ACC112 (cell line): ENCODE data around the gene NPC2.

Experiments used
- H2AFZ ChIP-seq: fragments of 200-600 bp; sonication (generic); one replicate; pipeline ENCODE4 v1.6.0; 2017; ENCODE audit warnings: antibody characterized with exemption, low read length; ENCODE audit not compliant: unreplicated experiment
- H3K27ac ChIP-seq: fragments of 200-600 bp; sonication (generic); 2 replicates; pipeline ENCODE4 v1.5.1; 2014; ENCODE audit warnings: low read depth, mild to moderate bottlenecking, antibody characterized with exemption, low read length, moderate library complexity
- H3K27me3 ChIP-seq: fragments of 200-600 bp; sonication (generic); 2 replicates; pipeline ENCODE4 v1.6.1; 2014; ENCODE audit warnings: mild to moderate bottlenecking, antibody characterized with exemption, low read length, moderate library complexity, mixed read lengths; ENCODE audit not compliant: insufficient read depth
- H3K36me3 ChIP-seq: fragments of 200-600 bp; sonication (generic); 2 replicates; pipeline ENCODE4 v1.6.1; 2016; ENCODE audit warnings: mild to moderate bottlenecking, antibody characterized with exemption, low read length, moderate library complexity, mixed read lengths; ENCODE audit not compliant: insufficient read depth
- H3K4me1 ChIP-seq: fragments of 200-600 bp; sonication (generic); one replicate; pipeline ENCODE4 v1.6.1; 2016; ENCODE audit warnings: low read length, mixed read lengths; ENCODE audit not compliant: insufficient read depth, unreplicated experiment, control insufficient read depth
- H3K4me3 ChIP-seq: fragments of 200-600 bp; sonication (generic); 2 replicates; pipeline ENCODE4 v1.5.1; 2014; ENCODE audit warnings: mild to moderate bottlenecking, low read depth, low read length
- H3K79me2 ChIP-seq: fragments of 200-600 bp; sonication (generic); one replicate; pipeline ENCODE4 v1.6.0; 2016; ENCODE audit warnings: low read length; ENCODE audit not compliant: control insufficient read depth, unreplicated experiment, insufficient read depth

NPC2 gene

GRCh38 chr14:74469548-74470518 is 23.3 kb downstream of the NPC2 start:
- Histone ChIP-seq H3K27ac (no peak overlapping the region), H3K4me1 (no peaks in the 10 kb centered on the region), H3K36me3 (peaks cover 6% of the 10 kb centered on the region; the same call in 1 of the 2 replicates), H3K79me2 (no peaks in the 10 kb centered on the region), H2AFZ (no peak overlapping the region), H3K4me3 (no peak overlapping the region), H3K27me3 (peaks cover 20% of the 10 kb centered on the region; the same call in 1 of the 2 replicates)

GRCh38 chr14:74468513-74468912 is 24.6 kb downstream of the NPC2 start:
- Histone ChIP-seq H3K27me3 (peaks cover 34% of the 10 kb centered on the region), H3K79me2 (no peaks in the 10 kb centered on the region), H3K27ac (no peak overlapping the region), H3K4me1 (no peaks in the 10 kb centered on the region), H2AFZ (no peak overlapping the region), H3K36me3 (peaks cover 2% of the 10 kb centered on the region; the same call in 1 of the 2 replicates), H3K4me3 (no peak overlapping the region)

GRCh38 chr14:74465335-74465734 is 27.8 kb downstream of the NPC2 start:
- H3K79me2 ChIP-seq = no peaks in the 10 kb centered on the region
- H3K36me3 ChIP-seq = no peaks in the 10 kb centered on the region
- H3K27ac ChIP-seq = no peak overlapping the region
- H2AFZ ChIP-seq = no peak overlapping the region
- H3K27me3 ChIP-seq = peaks cover 47% of the 10 kb centered on the region
- H3K4me1 ChIP-seq = no peaks in the 10 kb centered on the region
- no peak overlapping the region for H3K4me3 ChIP-seq

- H3K4me1 ChIP-seq = peaks cover 1% of the 10 kb centered on the region
- peaks cover 47% of the 10 kb centered on the region for H3K27me3 ChIP-seq
- no peaks in the 10 kb centered on the region for H3K36me3 ChIP-seq
- no peaks in the 10 kb centered on the region for H3K79me2 ChIP-seq
- no peak overlapping the region for H2AFZ ChIP-seq
- H3K4me3 ChIP-seq = no peak overlapping the region
- H3K27ac ChIP-seq = no peak overlapping the region
These were observed 28.3 kb downstream of the NPC2 start for GRCh38 chr14:74464785-74465184.

- no peak overlapping the region for H3K27ac ChIP-seq
- H3K79me2 ChIP-seq = no peaks in the 10 kb centered on the region
- H3K36me3 ChIP-seq = no peaks in the 10 kb centered on the region
- peaks cover 3% of the 10 kb centered on the region for H3K4me1 ChIP-seq
- no peak overlapping the region for H3K4me3 ChIP-seq
- H2AFZ ChIP-seq = no peak overlapping the region
- peaks cover 47% of the 10 kb centered on the region for H3K27me3 ChIP-seq
These were observed 29.4 kb downstream of the NPC2 start for GRCh38 chr14:74463697-74464096.

- Histone ChIP-seq H3K79me2 (no peaks in the 10 kb centered on the region), H3K27me3 (peaks cover 47% of the 10 kb centered on the region), H3K4me1 (peaks cover 3% of the 10 kb centered on the region), H3K36me3 (no peaks in the 10 kb centered on the region), H2AFZ (no peak overlapping the region), H3K27ac (no peak overlapping the region), H3K4me3 (no peak overlapping the region)
These were observed 30.1 kb downstream of the NPC2 start for GRCh38 chr14:74462993-74463392.

- Histone ChIP-seq H3K27ac (no peak overlapping the region), H3K27me3 (peaks cover 37% of the 10 kb centered on the region), H3K4me3 (no peak overlapping the region), H3K79me2 (no peaks in the 10 kb centered on the region), H3K36me3 (no peaks in the 10 kb centered on the region), H2AFZ (no peak overlapping the region), H3K4me1 (peaks cover 3% of the 10 kb centered on the region)
These were observed 33.1 kb downstream of the NPC2 start for GRCh38 chr14:74459976-74460375.

- H3K79me2 ChIP-seq = no peaks in the 10 kb centered on the region
- no peaks in the 10 kb centered on the region for H3K36me3 ChIP-seq
- H2AFZ ChIP-seq = no peak overlapping the region
- H3K27me3 ChIP-seq = peaks cover 36% of the 10 kb centered on the region
- no peak overlapping the region for H3K4me3 ChIP-seq
- no peak overlapping the region for H3K27ac ChIP-seq
- H3K4me1 ChIP-seq = peaks cover 3% of the 10 kb centered on the region
These were observed 33.7 kb downstream of the NPC2 start for GRCh38 chr14:74459289-74459946.

- H3K36me3 ChIP-seq = no peaks in the 10 kb centered on the region
- H3K27me3 ChIP-seq = peaks cover 29% of the 10 kb centered on the region
- H3K27ac ChIP-seq = no peak overlapping the region
- H2AFZ ChIP-seq = no peak overlapping the region
- H3K4me3 ChIP-seq = no peak overlapping the region
- H3K79me2 ChIP-seq = no peaks in the 10 kb centered on the region
- peaks cover 3% of the 10 kb centered on the region for H3K4me1 ChIP-seq
These were observed 35.6 kb downstream of the NPC2 start for GRCh38 chr14:74457565-74457895.

- Histone ChIP-seq H3K36me3 (no peaks in the 10 kb centered on the region), H3K4me1 (peaks cover 3% of the 10 kb centered on the region), H3K27me3 (peaks cover 31% of the 10 kb centered on the region), H3K4me3 (no peak overlapping the region), H2AFZ (no peak overlapping the region), H3K27ac (no peak overlapping the region), H3K79me2 (no peaks in the 10 kb centered on the region)
These were observed 36.2 kb downstream of the NPC2 start for GRCh38 chr14:74456684-74457564.
